22Rv1 (cell line): Measurements from ENCODE around the gene OR52E4.

Experiments used
- H3K27ac ChIP-seq: fragments of 450-650 bp; 2 replicates; pipeline ENCODE4 v1.5.1; 2017
- CTCF ChIP-seq: fragments of 450-650 bp; IDR thresholded peaks from 2 replicates; pipeline ENCODE4 v1.5.1; 2017; ENCODE audit warnings: mild to moderate bottlenecking
- ZFX ChIP-seq: fragments of 450-650 bp; IDR thresholded peaks from 2 replicates; pipeline ENCODE4 v1.6.1; 2017; ENCODE audit warnings: antibody characterized with exemption, borderline replicate concordance

The OR52E4 gene

GRCh38 chr11:5928271-5928670 is 47.8 kb downstream of the OR52E4 start:
- TF ChIP-seq CTCF (no peak), ZFX (no peak)
- no peak overlapping the region for H3K27ac ChIP-seq

- TF ChIP-seq ZFX (no peak), CTCF (no peak)
- H3K27ac ChIP-seq: no peak overlapping the region
These were observed 48.4 kb downstream of the OR52E4 start for GRCh38 chr11:5928811-5929210.

GRCh38 chr11:5929571-5930368 is 49.3 kb downstream of the OR52E4 start:
- TF ChIP-seq CTCF (no peak), ZFX (no peak)
- H3K27ac ChIP-seq: no peak overlapping the region

GRCh38 chr11:5930614-5931013 is 50.2 kb downstream of the OR52E4 start:
- H3K27ac ChIP-seq: no peak overlapping the region
- TF ChIP-seq CTCF: no peak
- no peak for TF ChIP-seq ZFX

GRCh38 chr11:5931061-5931460 is 50.6 kb downstream of the OR52E4 start:
- no peak overlapping the region for H3K27ac ChIP-seq
- no peak for TF ChIP-seq CTCF

- TF ChIP-seq CTCF: no peak
- TF ChIP-seq ZFX: no peak
- no peak overlapping the region for H3K27ac ChIP-seq
These were observed 52.2 kb downstream of the OR52E4 start for GRCh38 chr11:5932671-5933070.

- TF ChIP-seq ZFX (no peak), CTCF (no peak)
- H3K27ac ChIP-seq: no peak overlapping the region
These were observed 52.7 kb downstream of the OR52E4 start for GRCh38 chr11:5933116-5933515.
